Bronchial epithelial cell (primary cell): ENCODE data around the gene SMU1. TPM values are rescaled to one million over a fixed set of nuclear protein-coding genes. Genes with fewer than 3 reads are reported as not detected.

Experiments used
- DNase-seq: peaks from one replicate; pipeline ENCODE4 v3.0.0-alpha.2; 2010; ENCODE audit warnings: low read depth
- FAIRE-seq: peaks from 2 replicates; lab custom pipeline; 2011; peaks lifted over from hg19 to GRCh38; lab: Jason Lieb, UNC
- H3K27me3 ChIP-seq: 2 replicates; pipeline ENCODE4 v1.5.1; 2011; ENCODE audit warnings: low read length; ENCODE audit not compliant: control insufficient read depth, insufficient read depth
- H3K36me3 ChIP-seq: 2 replicates; pipeline ENCODE4 v1.5.1; 2011; ENCODE audit warnings: low read length; ENCODE audit not compliant: control insufficient read depth, insufficient read depth
- H3K4me3 ChIP-seq: 2 replicates; pipeline ENCODE4 v1.5.1; 2011; ENCODE audit warnings: mild to moderate bottlenecking, low read depth, low read length, control low read depth
- total RNA-seq: library from RNA; depleted of rRNA; stranded (reverse); fragments of >200 nt; gene quantifications from 2 replicates; pipeline ENCODE4 v1.2.1, GENCODE V29; 2014
- TF ChIP-seq, protein P1 (sequence below): IDR thresholded peaks from 2 replicates; pipeline ENCODE4 v1.5.1; 2011; ENCODE audit warnings: mild to moderate bottlenecking, moderate library complexity, low read length, control low read depth, inconsistent platforms; ENCODE audit not compliant: insufficient read depth, severe bottlenecking

SMU1 gene
- total RNA-seq, 1 donor from 2014 or later, result 40.5 TPM

DNA sequence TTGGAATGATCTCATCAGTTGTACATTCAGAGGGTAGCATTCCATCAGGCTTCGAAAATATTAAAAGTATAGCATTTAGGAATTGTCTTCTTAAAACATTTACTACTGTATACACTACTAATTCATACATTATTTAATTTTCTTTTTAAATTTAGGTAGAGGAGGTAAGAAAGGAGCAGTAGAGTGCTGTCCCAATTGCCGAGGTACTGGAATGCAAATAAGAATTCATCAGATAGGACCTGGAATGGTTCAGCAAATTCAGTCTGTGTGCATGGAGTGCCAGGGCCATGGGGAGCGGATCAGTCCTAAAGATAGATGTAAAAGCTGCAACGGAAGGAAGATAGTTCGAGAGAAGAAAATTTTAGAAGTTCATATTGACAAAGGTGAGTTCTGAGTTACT is 46.2 kb downstream of the SMU1 start:
- TF ChIP-seq, protein P1, sequence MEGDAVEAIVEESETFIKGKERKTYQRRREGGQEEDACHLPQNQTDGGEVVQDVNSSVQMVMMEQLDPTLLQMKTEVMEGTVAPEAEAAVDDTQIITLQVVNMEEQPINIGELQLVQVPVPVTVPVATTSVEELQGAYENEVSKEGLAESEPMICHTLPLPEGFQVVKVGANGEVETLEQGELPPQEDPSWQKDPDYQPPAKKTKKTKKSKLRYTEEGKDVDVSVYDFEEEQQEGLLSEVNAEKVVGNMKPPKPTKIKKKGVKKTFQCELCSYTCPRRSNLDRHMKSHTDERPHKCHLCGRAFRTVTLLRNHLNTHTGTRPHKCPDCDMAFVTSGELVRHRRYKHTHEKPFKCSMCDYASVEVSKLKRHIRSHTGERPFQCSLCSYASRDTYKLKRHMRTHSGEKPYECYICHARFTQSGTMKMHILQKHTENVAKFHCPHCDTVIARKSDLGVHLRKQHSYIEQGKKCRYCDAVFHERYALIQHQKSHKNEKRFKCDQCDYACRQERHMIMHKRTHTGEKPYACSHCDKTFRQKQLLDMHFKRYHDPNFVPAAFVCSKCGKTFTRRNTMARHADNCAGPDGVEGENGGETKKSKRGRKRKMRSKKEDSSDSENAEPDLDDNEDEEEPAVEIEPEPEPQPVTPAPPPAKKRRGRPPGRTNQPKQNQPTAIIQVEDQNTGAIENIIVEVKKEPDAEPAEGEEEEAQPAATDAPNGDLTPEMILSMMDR, result no peak
- Histone ChIP-seq H3K36me3 (peaks cover 18% of the 10 kb centered on the region), H3K4me3 (no peak overlapping the region), H3K27me3 (no peaks in the 10 kb centered on the region)
- FAIRE-seq (no peak), DNase-seq (no peak)

DNA sequence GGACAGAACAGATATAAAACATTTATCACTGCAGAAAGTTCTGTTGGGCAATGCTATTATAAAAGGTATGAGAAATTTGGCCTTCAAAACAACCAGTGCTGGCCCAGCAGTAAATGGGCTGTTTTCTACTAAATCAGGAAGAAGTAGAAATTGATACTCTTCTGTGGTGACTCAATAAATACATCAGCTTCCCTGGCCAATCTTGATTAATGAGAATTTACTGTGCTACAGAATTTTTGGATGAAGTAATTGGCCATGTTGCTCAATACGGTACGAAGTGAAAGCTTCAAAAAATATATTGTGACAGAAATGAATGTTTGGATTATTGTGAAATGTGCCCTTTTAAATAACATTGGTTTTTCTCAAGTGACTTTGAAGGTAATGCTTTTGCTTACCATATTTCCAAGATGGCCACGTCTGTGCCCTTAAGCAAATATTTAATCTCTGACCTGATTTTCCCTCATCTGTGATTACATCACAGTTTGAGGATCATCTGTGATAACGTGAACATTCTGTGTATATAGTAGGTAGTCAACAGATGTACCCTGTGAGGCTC is 47.2 kb downstream of the SMU1 start:
- no peak overlapping the region for H3K4me3 ChIP-seq
- H3K36me3 ChIP-seq, result peaks cover 14% of the 10 kb centered on the region
- FAIRE-seq, result no peak
- no peaks in the 10 kb centered on the region for H3K27me3 ChIP-seq
- TF ChIP-seq, protein P1, result no peak
- peak; percentile 36 for DNase-seq

DNA sequence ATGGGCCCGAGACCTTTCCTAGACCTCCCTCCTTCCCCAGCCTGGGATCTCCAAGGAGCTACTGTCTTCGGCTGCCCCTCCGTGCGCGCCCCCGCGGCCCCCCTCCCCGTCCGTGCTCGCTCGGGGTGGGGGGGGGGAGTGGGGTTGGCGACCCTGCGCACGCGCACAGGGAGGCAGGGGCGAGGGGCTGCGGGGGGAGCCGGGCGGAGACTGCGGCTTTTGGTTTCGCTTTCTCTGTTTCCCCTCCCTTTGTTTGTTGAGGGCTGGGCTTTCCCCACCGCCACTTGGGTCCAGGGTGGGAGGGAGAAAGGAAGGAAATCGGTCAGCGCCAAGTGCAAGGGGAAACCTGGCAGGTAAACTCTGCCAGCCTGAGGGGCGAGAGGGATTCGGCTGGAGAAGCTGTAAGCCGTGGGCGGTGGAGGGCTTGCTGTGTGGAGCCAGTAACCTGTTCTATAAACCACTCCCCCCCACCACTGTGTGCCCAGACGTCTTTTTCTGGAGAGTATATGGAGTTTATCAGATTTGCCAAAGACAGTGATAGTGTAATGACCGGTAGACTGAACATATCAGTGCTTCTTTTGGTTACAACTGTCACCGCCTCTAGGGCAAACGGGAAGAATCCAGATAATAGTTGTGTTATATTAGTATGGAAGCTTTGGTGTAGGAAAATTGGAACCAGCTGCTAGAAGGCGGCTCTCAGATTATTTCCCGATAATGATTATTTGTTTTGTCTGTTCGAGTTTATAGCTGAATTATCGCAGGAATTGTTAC is 50.7 kb downstream of the SMU1 start:
- FAIRE-seq, result no peak
- Histone ChIP-seq H3K36me3 (peaks cover 5% of the 10 kb centered on the region), H3K4me3 (peak overlapping the region; percentile 100), H3K27me3 (no peaks in the 10 kb centered on the region)
- DNase-seq, result peak; percentile 41
- TF ChIP-seq, protein P1, result no peak

DNA sequence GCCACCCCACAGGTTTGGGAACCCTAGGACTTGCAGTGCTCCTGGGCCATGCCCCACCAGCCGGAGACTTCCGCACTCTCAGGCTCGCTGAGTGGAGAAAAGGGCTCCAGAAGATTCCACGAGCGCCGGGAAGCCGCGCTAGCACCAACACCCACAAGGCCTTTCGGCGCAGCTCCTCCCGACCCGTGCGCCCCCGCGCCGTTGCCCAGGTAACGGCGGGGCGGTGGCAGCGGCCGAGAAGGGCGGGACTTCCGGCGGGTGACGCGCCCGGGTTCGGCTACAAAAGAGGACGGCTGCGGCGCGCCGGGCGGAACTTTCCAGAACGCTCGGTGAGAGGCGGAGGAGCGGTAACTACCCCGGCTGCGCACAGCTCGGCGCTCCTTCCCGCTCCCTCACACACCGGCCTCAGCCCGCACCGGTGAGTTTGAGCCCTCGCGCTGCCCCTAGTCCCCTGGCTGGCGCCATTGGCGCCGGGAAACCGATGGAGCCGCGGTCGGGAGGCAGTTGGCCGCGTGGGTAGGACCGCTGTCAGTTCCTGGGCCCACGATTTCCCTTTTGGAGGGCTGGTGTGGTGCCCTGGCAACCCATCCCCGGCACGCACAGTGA is 51.4 kb downstream of the SMU1 start, which contains the start of gene DNAJA1:
Gene DNAJA1 (plus strand): TSS at position 308 of the 606 bp plus-strand sequence. CDS start 1,212 bp downstream, outside the sequence.
- FAIRE-seq (no peak), DNase-seq (peak; percentile 73)
- no peaks in the 10 kb centered on the region for H3K27me3 ChIP-seq
- peak within 1 kb of the TSS; percentile 100 for H3K4me3 ChIP-seq
- H3K36me3 ChIP-seq, result peaks cover 5% of the 10 kb centered on the region
- TF ChIP-seq, protein P1, result no peak

DNA sequence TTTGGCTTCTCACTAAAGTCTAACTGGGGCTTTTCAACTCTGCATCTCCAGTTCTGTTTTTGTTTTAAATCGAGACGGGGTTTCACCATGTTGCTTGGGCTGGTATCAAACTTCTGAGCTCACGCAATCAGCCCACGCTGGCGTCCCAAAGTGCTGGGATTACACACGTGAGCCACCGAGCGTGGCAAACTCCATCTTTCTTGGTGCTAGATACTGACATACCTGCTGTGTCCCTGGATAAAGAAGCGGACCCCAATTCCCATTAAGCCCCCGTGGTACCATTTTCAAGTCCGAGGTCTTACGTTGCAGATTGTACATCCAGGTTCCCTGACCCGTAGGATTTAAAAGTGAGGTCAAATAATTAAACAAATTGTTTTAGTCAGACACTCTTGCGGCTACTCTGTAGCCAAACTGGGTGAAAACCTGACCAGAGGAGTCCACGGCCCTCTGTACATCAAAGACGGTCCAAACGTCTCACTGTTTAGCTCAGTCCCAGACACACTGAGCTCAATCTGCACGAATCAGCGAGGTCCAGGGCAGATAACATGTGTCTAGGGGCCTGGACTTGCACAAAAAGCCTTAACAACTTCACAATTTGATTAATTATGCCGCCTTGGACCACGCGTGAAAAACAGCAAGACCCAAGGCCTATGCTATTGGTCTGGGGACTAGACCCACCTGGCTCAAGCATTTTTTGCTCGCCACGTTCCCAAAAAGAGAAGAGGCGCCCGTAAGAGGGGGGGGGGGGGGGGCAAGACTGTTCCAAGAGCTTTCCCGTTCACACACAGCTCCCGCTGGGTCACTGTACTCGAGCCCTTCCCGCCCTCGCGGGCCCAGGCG is 52.1 kb downstream of the SMU1 start:
- DNase-seq, result peak; percentile 38
- TF ChIP-seq, protein P1, result no peak
- H3K4me3 ChIP-seq, result peak overlapping the region; percentile 100
- no peaks in the 10 kb centered on the region for H3K27me3 ChIP-seq
- peaks cover 6% of the 10 kb centered on the region for H3K36me3 ChIP-seq
- no peak for FAIRE-seq
